Measurements from ENCODE around the gene RUNX1.

RUNX1 gene

GRCh38 chr21:34915364-34915841 is 133.7 kb downstream of the RUNX1 start:
- DNase-seq: no peak

- DNase-seq: no peak
These were observed 134.9 kb downstream of the RUNX1 start for GRCh38 chr21:34914239-34914638.

- DNase-seq: no peak
These were observed 135.3 kb downstream of the RUNX1 start for GRCh38 chr21:34913811-34914210.

- DNase-seq: no peak
These were observed 136.8 kb downstream of the RUNX1 start for GRCh38 chr21:34912022-34912945.

GRCh38 chr21:34911360-34911759 is 137.7 kb downstream of the RUNX1 start:
- DNase-seq: no peak

GRCh38 chr21:34910396-34910795 is 138.7 kb downstream of the RUNX1 start:
- no peak for DNase-seq

GRCh38 chr21:34909492-34910292 is 139.4 kb downstream of the RUNX1 start:
- DNase-seq: no peak

- no peak for DNase-seq
These were observed 140.6 kb downstream of the RUNX1 start for GRCh38 chr21:34908419-34909055.

- no peak for DNase-seq
These were observed 141.4 kb downstream of the RUNX1 start for GRCh38 chr21:34907461-34908418.

GRCh38 chr21:34906401-34906800 is 142.7 kb downstream of the RUNX1 start:
- DNase-seq: no peak

GRCh38 chr21:34905218-34905537 is 143.9 kb downstream of the RUNX1 start:
- no peak for DNase-seq

- DNase-seq: no peak
These were observed 144.4 kb downstream of the RUNX1 start for GRCh38 chr21:34904526-34905217.

- DNase-seq: no peak
These were observed 148.7 kb downstream of the RUNX1 start for GRCh38 chr21:34900376-34900775.

- DNase-seq: no peak
These were observed 149.3 kb downstream of the RUNX1 start for GRCh38 chr21:34899760-34900159.

- no peak for DNase-seq
These were observed 149.8 kb downstream of the RUNX1 start for GRCh38 chr21:34899302-34899701.

- DNase-seq: no peak
These were observed 151.3 kb downstream of the RUNX1 start for GRCh38 chr21:34897828-34898227.

GRCh38 chr21:34894401-34894800 is 154.7 kb downstream of the RUNX1 start:
- DNase-seq: no peak

- no peak for DNase-seq
These were observed 156.9 kb downstream of the RUNX1 start for GRCh38 chr21:34892209-34892608.

GRCh38 chr21:34891613-34891943 is 157.5 kb downstream of the RUNX1 start:
- DNase-seq: no peak

GRCh38 chr21:34890724-34891612 is 158.1 kb downstream of the RUNX1 start:
- peak; percentile 30 for DNase-seq

- no peak for DNase-seq
These were observed 158.7 kb downstream of the RUNX1 start for GRCh38 chr21:34890470-34890723.

All from CD4-positive, alpha-beta T cell treated with Interleukin-6 for 4 hours (primary cell).